ENCODE data around the gene C1QB. TPM values are rescaled to one million over a fixed set of nuclear protein-coding genes. Genes with fewer than 3 reads are reported as not detected.
A peak's percentile ranks its signal among the peaks of the same experiment; 100 is the strongest.

Gene C1QB
- total RNA-seq, 2 experiments from 2014 or later: not detected

DNA sequence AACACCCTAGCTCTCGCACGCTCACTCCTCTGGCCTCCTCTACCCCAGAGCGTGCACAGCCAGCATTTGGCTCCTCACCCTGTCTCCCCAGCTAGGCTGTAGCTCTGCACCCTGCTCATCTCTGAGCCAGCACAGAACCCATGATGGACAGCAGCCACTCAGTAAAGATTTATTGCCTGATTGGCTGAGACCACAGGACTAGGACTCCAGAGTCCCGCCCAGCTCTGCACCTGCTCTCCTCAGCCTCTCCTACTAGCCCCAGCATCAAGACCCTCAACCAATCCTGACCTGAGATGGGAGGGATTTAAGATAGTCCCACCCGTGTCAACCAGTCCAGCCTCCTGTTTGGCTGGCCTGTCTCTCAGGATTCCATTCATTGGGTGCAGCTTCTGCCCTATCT lies 9.3 kb downstream of the C1QB start:
- no peaks in the 10 kb centered on the region for H3K36me3 ChIP-seq (ENCODE audit: insufficient read depth, low read length)
- peak; percentile 51 for DNase-seq (ENCODE audit: low spot score)
- CTCF ChIA-PET (ENCODE audit: unreplicated experiment): no interaction called here
- no peak overlapping the region for H3K27ac ChIP-seq (ENCODE audit: low read depth, low read length, poor library complexity, severe bottlenecking)
- BruUV-seq (replicated peaks): no TSS peak
- H3K9me3 ChIP-seq (ENCODE audit: low read length): no peaks in the 10 kb centered on the region
- no peak overlapping the region for H3K4me2 ChIP-seq (ENCODE audit: low read length)
- no peaks in the 10 kb centered on the region for H3K9me2 ChIP-seq (ENCODE audit: insufficient read depth, low read length)
- no peak overlapping the region for H2AFZ ChIP-seq (ENCODE audit: low read length)
- no peaks in the 10 kb centered on the region for H4K20me1 ChIP-seq (ENCODE audit: insufficient read depth, low read length)
- no peaks in the 10 kb centered on the region for H3K4me1 ChIP-seq (ENCODE audit: insufficient read depth, low read length, poor library complexity, severe bottlenecking)
- no peaks in the 10 kb centered on the region for H3K79me2 ChIP-seq (ENCODE audit: insufficient read depth, low read depth, low read length)
- H3K4me3 ChIP-seq (ENCODE audit: low read depth, low read length, poor library complexity, severe bottlenecking): no peak overlapping the region
- intact Hi-C loops (cut with micrococcal nuclease; ENCODE audit: unreplicated experiment): no loop called here
- POLR2A ChIA-PET: interaction anchor here (1.2 kb wide), 1 partner anchor 11 kb away, joined by 4 read pairs; no protein-coding TSS in a partner anchor
- TF ChIP-seq, protein P1, sequence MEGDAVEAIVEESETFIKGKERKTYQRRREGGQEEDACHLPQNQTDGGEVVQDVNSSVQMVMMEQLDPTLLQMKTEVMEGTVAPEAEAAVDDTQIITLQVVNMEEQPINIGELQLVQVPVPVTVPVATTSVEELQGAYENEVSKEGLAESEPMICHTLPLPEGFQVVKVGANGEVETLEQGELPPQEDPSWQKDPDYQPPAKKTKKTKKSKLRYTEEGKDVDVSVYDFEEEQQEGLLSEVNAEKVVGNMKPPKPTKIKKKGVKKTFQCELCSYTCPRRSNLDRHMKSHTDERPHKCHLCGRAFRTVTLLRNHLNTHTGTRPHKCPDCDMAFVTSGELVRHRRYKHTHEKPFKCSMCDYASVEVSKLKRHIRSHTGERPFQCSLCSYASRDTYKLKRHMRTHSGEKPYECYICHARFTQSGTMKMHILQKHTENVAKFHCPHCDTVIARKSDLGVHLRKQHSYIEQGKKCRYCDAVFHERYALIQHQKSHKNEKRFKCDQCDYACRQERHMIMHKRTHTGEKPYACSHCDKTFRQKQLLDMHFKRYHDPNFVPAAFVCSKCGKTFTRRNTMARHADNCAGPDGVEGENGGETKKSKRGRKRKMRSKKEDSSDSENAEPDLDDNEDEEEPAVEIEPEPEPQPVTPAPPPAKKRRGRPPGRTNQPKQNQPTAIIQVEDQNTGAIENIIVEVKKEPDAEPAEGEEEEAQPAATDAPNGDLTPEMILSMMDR (conservative IDR thresholded peaks at IDR 0.05; ENCODE audit: low read length): no peak
- no peak for TF ChIP-seq EZH2phosphoT487 (IDR thresholded peaks at IDR 0.05; ENCODE audit: borderline replicate concordance, low read depth, low read length)

DNA sequence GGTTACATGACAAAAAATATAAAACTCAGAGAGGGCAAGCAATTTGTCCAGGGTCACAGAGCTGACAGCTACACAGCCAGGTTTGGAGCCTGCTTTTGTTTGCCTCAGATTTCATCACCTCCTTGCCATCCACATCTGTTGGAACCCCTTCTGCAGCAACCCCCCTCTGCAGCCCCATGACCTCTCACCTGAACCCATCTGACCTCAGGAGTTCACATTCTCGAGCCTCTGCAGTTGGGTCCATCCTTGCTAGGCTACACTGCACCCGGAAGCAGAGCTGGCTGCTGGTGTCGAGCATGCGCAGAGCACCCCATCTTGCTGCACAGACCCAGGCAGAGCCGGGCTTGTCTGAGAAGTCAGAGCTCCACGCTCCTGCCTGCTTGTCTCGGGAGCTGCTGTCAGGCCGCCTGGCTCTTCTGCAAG lies 10.0 kb downstream of the C1QB start:
- H3K79me2 ChIP-seq (ENCODE audit: insufficient read depth, low read depth, low read length): no peaks in the 10 kb centered on the region
- DNase-seq (ENCODE audit: low spot score): no peak
- no peaks in the 10 kb centered on the region for H3K9me3 ChIP-seq (ENCODE audit: low read length)
- intact Hi-C loops (cut with micrococcal nuclease; ENCODE audit: unreplicated experiment): no loop called here
- no peak overlapping the region for H2AFZ ChIP-seq (ENCODE audit: low read length)
- no peaks in the 10 kb centered on the region for H3K4me1 ChIP-seq (ENCODE audit: insufficient read depth, low read length, poor library complexity, severe bottlenecking)
- H3K4me2 ChIP-seq (ENCODE audit: low read length): no peak overlapping the region
- CTCF ChIA-PET (ENCODE audit: unreplicated experiment): no interaction called here
- TF ChIP-seq, protein P1 (conservative IDR thresholded peaks at IDR 0.05; ENCODE audit: low read length): no peak
- no peak for TF ChIP-seq EZH2phosphoT487 (IDR thresholded peaks at IDR 0.05; ENCODE audit: borderline replicate concordance, low read depth, low read length)
- BruUV-seq (replicated peaks): no TSS peak
- H3K9me2 ChIP-seq (ENCODE audit: insufficient read depth, low read length): no peaks in the 10 kb centered on the region
- no peak overlapping the region for H3K4me3 ChIP-seq (ENCODE audit: low read depth, low read length, poor library complexity, severe bottlenecking)
- POLR2A ChIA-PET: interaction anchor here (1.2 kb wide), 1 partner anchor 12 kb away, joined by 4 read pairs; no protein-coding TSS in a partner anchor
- no peaks in the 10 kb centered on the region for H4K20me1 ChIP-seq (ENCODE audit: insufficient read depth, low read length)
- H3K27ac ChIP-seq (ENCODE audit: low read depth, low read length, poor library complexity, severe bottlenecking): no peak overlapping the region
- no peaks in the 10 kb centered on the region for H3K36me3 ChIP-seq (ENCODE audit: insufficient read depth, low read length)

DNA sequence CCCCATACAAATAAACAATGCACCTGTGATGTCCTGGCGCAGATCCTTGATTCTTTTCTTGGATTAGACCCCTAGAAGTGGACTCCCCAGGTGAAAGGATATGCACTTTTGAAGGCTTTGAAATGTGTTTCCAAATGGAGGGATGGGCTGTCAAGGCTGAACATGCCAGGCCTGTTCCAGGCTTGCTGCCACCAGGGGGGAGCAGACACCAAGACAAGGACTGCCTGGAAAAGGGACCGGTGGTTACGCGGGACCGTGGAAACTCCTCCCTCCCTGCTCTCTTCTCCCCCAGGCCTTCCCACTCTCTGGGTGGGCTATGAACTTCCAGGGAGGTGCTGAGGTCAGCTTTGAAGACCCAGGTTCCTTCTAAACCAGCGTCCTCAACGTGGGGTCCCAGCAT lies 12.7 kb downstream of the C1QB start:
- no peak overlapping the region for H3K27ac ChIP-seq (ENCODE audit: low read depth, low read length, poor library complexity, severe bottlenecking)
- H3K4me2 ChIP-seq (ENCODE audit: low read length): no peak overlapping the region
- H3K4me1 ChIP-seq (ENCODE audit: insufficient read depth, low read length, poor library complexity, severe bottlenecking): no peaks in the 10 kb centered on the region
- no peaks in the 10 kb centered on the region for H3K36me3 ChIP-seq (ENCODE audit: insufficient read depth, low read length)
- no peak overlapping the region for H2AFZ ChIP-seq (ENCODE audit: low read length)
- TF ChIP-seq, protein P1 (conservative IDR thresholded peaks at IDR 0.05; ENCODE audit: low read length): 0 out of 2 replicates have a peak, but pooled peaks have one; percentile 31
- no peak for TF ChIP-seq EZH2phosphoT487 (IDR thresholded peaks at IDR 0.05; ENCODE audit: borderline replicate concordance, low read depth, low read length)
- DNase-seq (ENCODE audit: low spot score): no peak
- H4K20me1 ChIP-seq (ENCODE audit: insufficient read depth, low read length): no peaks in the 10 kb centered on the region
- H3K79me2 ChIP-seq (ENCODE audit: insufficient read depth, low read depth, low read length): no peaks in the 10 kb centered on the region
- intact Hi-C loops (cut with micrococcal nuclease; ENCODE audit: unreplicated experiment): no loop called here
- no peak overlapping the region for H3K4me3 ChIP-seq (ENCODE audit: low read depth, low read length, poor library complexity, severe bottlenecking)
- POLR2A ChIA-PET: no interaction called here
- H3K9me2 ChIP-seq (ENCODE audit: insufficient read depth, low read length): no peaks in the 10 kb centered on the region
- CTCF ChIA-PET (ENCODE audit: unreplicated experiment): interaction anchor here (0.6 kb wide), 1 partner anchor 8 kb away, joined by 3 read pairs; no protein-coding TSS in a partner anchor
- H3K9me3 ChIP-seq (ENCODE audit: low read length): no peaks in the 10 kb centered on the region
- BruUV-seq (replicated peaks): no TSS peak

All from OCI-LY7 (cell line).